Panc1 (cell line): ENCODE data around the gene POLE3.

Experiments
- POLR2AphosphoS5 ChIP-seq: IDR thresholded peaks from 2 replicates; pipeline ENCODE4 v1.6.1; 2012; ENCODE audit warnings: mild to moderate bottlenecking, low read depth, low read length, moderate library complexity
- TCF7L2 ChIP-seq: IDR thresholded peaks from 2 replicates; pipeline ENCODE4 v1.6.1; 2011; ENCODE audit warnings: mild to moderate bottlenecking, low read depth, low read length, inconsistent platforms
- TF ChIP-seq, protein P1 (sequence below): fragments of 450-650 bp; IDR thresholded peaks from 2 replicates; pipeline ENCODE4 v1.5.1; 2017; ENCODE audit warnings: mild to moderate bottlenecking

DNA sequence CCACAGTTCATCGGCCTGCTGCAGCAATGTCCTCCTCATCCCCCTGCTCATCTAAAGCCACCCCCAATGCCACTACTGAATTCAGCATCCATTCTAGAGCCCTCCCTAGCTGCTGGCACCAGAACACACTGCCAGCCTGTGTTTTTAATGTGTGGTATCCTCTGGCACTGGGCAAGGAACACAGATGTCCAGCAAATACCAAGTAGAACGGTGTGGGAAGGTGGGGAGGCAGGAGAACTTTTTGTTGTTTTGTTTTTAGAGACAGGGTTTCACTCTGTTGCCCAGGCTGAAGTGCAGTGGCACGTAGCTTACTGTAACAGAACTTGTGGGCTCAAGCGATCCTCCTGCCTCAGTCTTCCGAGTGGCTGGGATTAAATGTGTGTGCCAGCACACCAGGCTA, 38.4 kb downstream of the POLE3 start:
- TF ChIP-seq TCF7L2 (no peak), POLR2AphosphoS5 (no peak)
- TF ChIP-seq, protein P1, sequence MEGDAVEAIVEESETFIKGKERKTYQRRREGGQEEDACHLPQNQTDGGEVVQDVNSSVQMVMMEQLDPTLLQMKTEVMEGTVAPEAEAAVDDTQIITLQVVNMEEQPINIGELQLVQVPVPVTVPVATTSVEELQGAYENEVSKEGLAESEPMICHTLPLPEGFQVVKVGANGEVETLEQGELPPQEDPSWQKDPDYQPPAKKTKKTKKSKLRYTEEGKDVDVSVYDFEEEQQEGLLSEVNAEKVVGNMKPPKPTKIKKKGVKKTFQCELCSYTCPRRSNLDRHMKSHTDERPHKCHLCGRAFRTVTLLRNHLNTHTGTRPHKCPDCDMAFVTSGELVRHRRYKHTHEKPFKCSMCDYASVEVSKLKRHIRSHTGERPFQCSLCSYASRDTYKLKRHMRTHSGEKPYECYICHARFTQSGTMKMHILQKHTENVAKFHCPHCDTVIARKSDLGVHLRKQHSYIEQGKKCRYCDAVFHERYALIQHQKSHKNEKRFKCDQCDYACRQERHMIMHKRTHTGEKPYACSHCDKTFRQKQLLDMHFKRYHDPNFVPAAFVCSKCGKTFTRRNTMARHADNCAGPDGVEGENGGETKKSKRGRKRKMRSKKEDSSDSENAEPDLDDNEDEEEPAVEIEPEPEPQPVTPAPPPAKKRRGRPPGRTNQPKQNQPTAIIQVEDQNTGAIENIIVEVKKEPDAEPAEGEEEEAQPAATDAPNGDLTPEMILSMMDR = no peak
